Tibial artery (tissue), 4 donors: Measurements from ENCODE around the gene ARHGEF2.

Experiments
- DNase-seq, 2 donors: peaks; one replicate each; pipeline ENCODE4 v3.0.0-alpha.2; 2019
- H3K27ac ChIP-seq, 2 donors: fragments of 200-600 bp; sonication (generic) in 1 of 2; 1 replicate in 1 of 2; 2 replicates in 1 of 2; pipeline ENCODE4 v1.5.1; 2018 to 2019; ENCODE audit warnings: mild to moderate bottlenecking in 1 of 2
- H3K27me3 ChIP-seq, 2 donors: fragments of 200-600 bp; sonication (generic) in 1 of 2; one replicate each; pipeline versions ENCODE4 v1.5.1 to v1.6.0; 2016 to 2019
- H3K36me3 ChIP-seq, 3 donors: fragments of 200-600 bp; sonication (generic) in 2 of 3; one replicate each; pipeline ENCODE4 v1.5.1; 2016 to 2019; ENCODE audit warnings: mild to moderate bottlenecking in 2 of 3
- H3K4me1 ChIP-seq, 4 donors: fragments of 200-600 bp; sonication (generic) in 2 of 4; 1 replicate in 3 of 4; 2 replicates in 1 of 4; pipeline ENCODE4 v1.5.1; 2016 to 2019
- H3K4me3 ChIP-seq, 2 donors: fragments of 200-600 bp; sonication (generic) in 1 of 2; 1 replicate in 1 of 2; 2 replicates in 1 of 2; pipeline ENCODE4 v1.5.1; 2018 to 2019; ENCODE audit warnings: mild to moderate bottlenecking in 2 of 2
- H3K9me3 ChIP-seq, 3 donors: fragments of 200-600 bp; sonication (generic) in 1 of 3; one replicate each; pipeline ENCODE4 v1.5.1; 2016 to 2019
- intact Hi-C: fragments of 100-400 bp; cut with DNase I; formaldehyde crosslinking; loops from one replicate; pipeline ENCODE4 v1.15.0; 2023; ENCODE audit warnings: low total_unique reads
- TF ChIP-seq, protein P1 (sequence below), 2 experiments: fragments of 200-600 bp in 1 of 2; fragments of 450-650 bp in 1 of 2; IDR thresholded peaks; one replicate each; pipeline ENCODE4 v1.5.1; 2017 to 2019; ENCODE audit warnings: antibody characterized with exemption in 2 of 2, mild to moderate bottlenecking in 1 of 2, moderate library complexity in 1 of 2

Gene ARHGEF2

GRCh38 chr1:155912056-155912536 lies 66.3 kb downstream of the ARHGEF2 start:
- TF ChIP-seq, protein P1, sequence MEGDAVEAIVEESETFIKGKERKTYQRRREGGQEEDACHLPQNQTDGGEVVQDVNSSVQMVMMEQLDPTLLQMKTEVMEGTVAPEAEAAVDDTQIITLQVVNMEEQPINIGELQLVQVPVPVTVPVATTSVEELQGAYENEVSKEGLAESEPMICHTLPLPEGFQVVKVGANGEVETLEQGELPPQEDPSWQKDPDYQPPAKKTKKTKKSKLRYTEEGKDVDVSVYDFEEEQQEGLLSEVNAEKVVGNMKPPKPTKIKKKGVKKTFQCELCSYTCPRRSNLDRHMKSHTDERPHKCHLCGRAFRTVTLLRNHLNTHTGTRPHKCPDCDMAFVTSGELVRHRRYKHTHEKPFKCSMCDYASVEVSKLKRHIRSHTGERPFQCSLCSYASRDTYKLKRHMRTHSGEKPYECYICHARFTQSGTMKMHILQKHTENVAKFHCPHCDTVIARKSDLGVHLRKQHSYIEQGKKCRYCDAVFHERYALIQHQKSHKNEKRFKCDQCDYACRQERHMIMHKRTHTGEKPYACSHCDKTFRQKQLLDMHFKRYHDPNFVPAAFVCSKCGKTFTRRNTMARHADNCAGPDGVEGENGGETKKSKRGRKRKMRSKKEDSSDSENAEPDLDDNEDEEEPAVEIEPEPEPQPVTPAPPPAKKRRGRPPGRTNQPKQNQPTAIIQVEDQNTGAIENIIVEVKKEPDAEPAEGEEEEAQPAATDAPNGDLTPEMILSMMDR (IDR thresholded peaks at IDR 0.05), result no peak
- Histone ChIP-seq H3K27ac (peak overlapping the region; percentile 96), H3K27me3 (no peaks in the 10 kb centered on the region), H3K36me3 (peaks cover 47 to 74% (median 52%) of the 10 kb centered on the region in 3 donors), H3K4me1 (peaks cover 0 to 43% (median 14%) of the 10 kb centered on the region in 4 donors), H3K9me3 (no peaks in the 10 kb centered on the region), H3K4me3 (peak overlapping the region in 1 of 2 donors; percentile 79)
- no peak for DNase-seq
- intact Hi-C loops, result no loop called here

DNA sequence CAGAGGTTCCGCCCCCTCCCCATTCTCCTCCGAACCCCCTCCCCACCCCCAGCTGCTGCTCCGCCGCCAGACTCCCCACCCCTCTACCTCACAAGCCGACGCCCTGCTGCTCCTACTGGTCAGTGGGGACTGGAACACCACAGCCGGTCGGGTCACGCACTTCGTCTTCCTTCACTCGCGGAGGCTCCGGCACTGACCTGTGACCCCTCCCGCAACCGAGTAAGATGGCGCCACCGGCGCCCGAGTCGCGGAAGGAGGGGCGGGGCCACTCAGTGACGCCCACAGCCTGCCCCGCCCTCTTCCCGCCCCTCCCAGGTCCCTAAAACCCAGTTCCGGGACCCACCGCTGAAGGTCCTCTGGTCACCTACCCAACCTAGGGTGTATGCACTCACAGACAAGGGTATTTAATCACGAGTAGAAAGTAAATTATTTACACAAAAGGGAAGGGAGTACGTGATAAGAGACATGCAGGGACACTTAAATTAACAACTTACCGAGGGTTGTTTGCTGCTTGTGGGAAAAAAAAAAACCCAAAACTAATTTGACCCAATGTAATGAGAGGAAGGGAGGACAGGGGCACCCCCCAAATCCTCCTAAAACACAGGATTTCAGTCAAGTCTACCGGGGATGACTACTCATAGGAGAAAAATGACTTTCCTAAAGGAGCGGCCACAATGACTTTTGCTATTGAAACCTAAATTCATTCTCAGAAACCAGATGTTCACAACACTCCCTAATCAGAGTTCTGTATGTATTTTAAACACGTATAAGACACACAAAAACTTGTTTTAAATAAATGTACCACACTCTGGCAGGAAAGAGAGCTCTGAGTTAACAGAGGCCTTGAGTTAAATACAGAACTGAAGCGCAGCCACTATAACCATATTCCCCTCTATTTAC lies 66.9 kb downstream of the ARHGEF2 start, which contains the start of gene RIT1:
RIT1 (minus strand) TSS at position 194 of the 900 bp plus-strand sequence. CDS start 588 bp downstream, outside the sequence.
- Histone ChIP-seq H3K4me1 (peaks cover 0 to 43% (median 14%) of the 10 kb centered on the region in 4 donors), H3K36me3 (peaks cover 45 to 74% (median 46%) of the 10 kb centered on the region in 3 donors), H3K9me3 (no peaks in the 10 kb centered on the region), H3K27ac (peak within 1 kb of the TSS; percentile 96), H3K4me3 (peak within 1 kb of the TSS; percentile 79 to 86), H3K27me3 (no peaks in the 10 kb centered on the region)
- DNase-seq, result peak; percentile 89 to 94
- TF ChIP-seq, protein P1 (IDR thresholded peaks at IDR 0.05), result peak; percentile 24 to 47
- intact Hi-C loops, result no loop called here

DNA sequence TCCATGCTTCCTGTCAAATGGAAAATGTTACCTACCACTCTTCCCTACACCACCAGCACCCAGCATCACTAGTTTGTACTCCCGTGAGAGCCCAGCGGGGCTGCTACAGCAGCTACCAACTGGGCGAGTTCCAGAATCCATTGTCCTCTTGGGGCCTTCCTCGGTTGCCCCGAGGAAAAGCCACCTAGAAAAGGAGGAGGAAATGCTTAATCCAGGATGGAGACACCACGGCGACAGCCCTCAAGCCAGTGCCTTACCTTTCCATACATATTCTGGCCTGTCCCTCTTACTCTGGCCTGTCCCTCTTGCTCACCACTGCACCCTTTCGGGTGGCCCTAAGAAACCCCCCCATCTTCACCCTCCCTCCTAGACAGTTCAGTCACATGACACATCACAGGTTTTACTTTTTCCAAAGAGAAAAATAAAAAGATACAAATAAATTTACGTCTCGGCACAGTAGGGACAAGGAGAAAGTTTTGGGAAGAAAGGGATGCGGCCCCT lies 67.7 kb downstream of the ARHGEF2 start:
- intact Hi-C loops, result no loop called here

GRCh38 chr1:155909894-155910293 lies 68.5 kb downstream of the ARHGEF2 start:
- H3K36me3 ChIP-seq, result peaks cover 41 to 72% (median 45%) of the 10 kb centered on the region in 3 donors
- intact Hi-C loops, result no loop called here

More for the DNA sequence above, 67.7 kb downstream of the ARHGEF2 start:
- peak in 1 of 2 donors; percentile 33 for DNase-seq
- peak overlapping the region; percentile 96 for H3K27ac ChIP-seq
- no peaks in the 10 kb centered on the region for H3K9me3 ChIP-seq
- TF ChIP-seq, protein P1 (IDR thresholded peaks at IDR 0.05), result no peak
- H3K4me1 ChIP-seq, result peaks cover 0 to 43% (median 14%) of the 10 kb centered on the region in 4 donors
- H3K4me3 ChIP-seq, result peak overlapping the region; percentile 79 to 86
- no peaks in the 10 kb centered on the region for H3K27me3 ChIP-seq
- H3K36me3 ChIP-seq, result peaks cover 43 to 74% (median 45%) of the 10 kb centered on the region in 3 donors

GRCh38 chr1:155904261-155904660 lies 74.1 kb downstream of the ARHGEF2 start:
- TF ChIP-seq, protein P1 (IDR thresholded peaks at IDR 0.05), result no peak

More at GRCh38 chr1:155909894-155910293, 68.5 kb downstream of the ARHGEF2 start:
- H3K27me3 ChIP-seq, result no peaks in the 10 kb centered on the region
- peak in 1 of 2 donors; percentile 25 for DNase-seq
- no peaks in the 10 kb centered on the region for H3K9me3 ChIP-seq
- H3K4me3 ChIP-seq, result peak overlapping the region; percentile 79 to 86
- peaks cover 0 to 37% (median 13%) of the 10 kb centered on the region in 4 donors for H3K4me1 ChIP-seq
- TF ChIP-seq, protein P1 (IDR thresholded peaks at IDR 0.05), result no peak
- peak overlapping the region; percentile 96 for H3K27ac ChIP-seq

More at GRCh38 chr1:155904261-155904660, 74.1 kb downstream of the ARHGEF2 start:
- Histone ChIP-seq H3K27me3 (no peaks in the 10 kb centered on the region), H3K36me3 (peaks cover 83 to 98% (median 85%) of the 10 kb centered on the region in 3 donors), H3K27ac (no peak overlapping the region), H3K4me1 (peaks cover 0 to 8% (median under 1%) of the 10 kb centered on the region in 4 donors), H3K4me3 (no peak overlapping the region), H3K9me3 (no peaks in the 10 kb centered on the region)
- no peak for DNase-seq
- intact Hi-C loops, result no loop called here
